ENCODE results near the gene ID4.

The ID4 gene

GRCh38 chr6:19802656-19803055, 34.5 kb upstream of the ID4 start:
- TF ChIP-seq, protein P1, sequence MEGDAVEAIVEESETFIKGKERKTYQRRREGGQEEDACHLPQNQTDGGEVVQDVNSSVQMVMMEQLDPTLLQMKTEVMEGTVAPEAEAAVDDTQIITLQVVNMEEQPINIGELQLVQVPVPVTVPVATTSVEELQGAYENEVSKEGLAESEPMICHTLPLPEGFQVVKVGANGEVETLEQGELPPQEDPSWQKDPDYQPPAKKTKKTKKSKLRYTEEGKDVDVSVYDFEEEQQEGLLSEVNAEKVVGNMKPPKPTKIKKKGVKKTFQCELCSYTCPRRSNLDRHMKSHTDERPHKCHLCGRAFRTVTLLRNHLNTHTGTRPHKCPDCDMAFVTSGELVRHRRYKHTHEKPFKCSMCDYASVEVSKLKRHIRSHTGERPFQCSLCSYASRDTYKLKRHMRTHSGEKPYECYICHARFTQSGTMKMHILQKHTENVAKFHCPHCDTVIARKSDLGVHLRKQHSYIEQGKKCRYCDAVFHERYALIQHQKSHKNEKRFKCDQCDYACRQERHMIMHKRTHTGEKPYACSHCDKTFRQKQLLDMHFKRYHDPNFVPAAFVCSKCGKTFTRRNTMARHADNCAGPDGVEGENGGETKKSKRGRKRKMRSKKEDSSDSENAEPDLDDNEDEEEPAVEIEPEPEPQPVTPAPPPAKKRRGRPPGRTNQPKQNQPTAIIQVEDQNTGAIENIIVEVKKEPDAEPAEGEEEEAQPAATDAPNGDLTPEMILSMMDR (IDR thresholded peaks at IDR 0.05; ENCODE audit: low read depth, low read length): no peak
- no peak overlapping the region for H3K4me3 ChIP-seq (ENCODE audit: low read depth, low read length)

DNA sequence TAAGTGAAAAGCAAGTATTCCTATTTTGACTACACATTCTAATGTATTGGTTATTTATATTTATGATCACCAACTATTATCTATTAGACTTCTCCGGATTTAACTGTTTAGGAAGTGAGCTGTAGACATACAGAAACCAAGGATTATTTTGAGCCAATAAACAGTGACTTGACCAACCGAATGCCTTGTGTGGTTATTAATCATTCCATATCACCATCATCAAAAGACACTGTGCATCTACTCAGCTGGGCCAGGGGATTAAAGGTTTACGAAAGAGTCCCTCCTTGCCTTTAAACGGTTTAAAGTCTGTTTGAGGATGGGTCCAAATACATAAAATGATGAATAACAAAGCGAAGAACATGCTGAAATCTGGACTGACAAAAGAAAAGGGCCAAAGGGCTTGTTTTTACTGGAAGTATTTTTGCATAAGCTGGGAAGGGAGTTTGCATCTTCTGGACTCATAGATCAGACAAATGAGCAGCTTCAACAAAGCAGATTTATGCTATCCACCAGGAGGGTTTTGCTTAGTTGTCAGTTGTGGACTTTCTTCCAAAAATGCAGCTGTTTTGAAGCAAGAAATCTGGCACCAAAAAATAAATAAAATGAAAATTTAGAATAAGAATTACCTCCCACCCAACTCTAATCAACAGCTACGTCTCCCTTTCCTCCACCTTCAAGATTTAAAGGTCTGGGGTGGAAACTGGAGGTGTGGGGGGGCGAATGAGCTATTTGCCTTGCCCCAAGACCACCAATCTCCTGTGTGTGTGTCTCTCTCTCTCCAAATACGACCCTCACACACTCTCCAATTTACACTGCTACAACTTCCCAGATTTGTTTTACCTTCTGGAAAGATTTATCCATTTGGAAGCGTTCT, 33.6 kb upstream of the ID4 start:
- TF ChIP-seq, protein P1 (IDR thresholded peaks at IDR 0.05; ENCODE audit: low read depth, low read length): no peak
- H3K4me3 ChIP-seq (ENCODE audit: low read depth, low read length): peak overlapping the region; percentile 69

GRCh38 chr6:19804205-19805128, 32.7 kb upstream of the ID4 start:
- TF ChIP-seq, protein P1 (IDR thresholded peaks at IDR 0.05; ENCODE audit: low read depth, low read length): no peak
- peak overlapping the region; percentile 69 for H3K4me3 ChIP-seq (ENCODE audit: low read depth, low read length)

DNA sequence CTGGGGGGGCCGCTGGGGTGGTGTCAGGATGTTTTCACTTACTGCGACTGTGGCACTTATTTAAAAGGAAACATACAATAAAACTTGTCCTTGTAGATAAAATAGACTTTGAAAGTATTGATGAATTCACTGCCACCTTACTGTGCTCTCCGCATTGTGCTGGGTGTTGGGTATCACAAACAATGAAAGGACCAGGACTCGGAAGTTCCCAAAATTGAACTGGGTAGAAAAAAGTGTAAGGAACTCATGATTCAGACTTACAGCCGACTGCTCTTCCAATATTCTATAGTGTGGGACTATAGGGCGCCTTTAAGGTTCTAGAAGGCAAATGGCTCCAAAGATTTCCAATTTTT, 32.1 kb upstream of the ID4 start:
- TF ChIP-seq, protein P1 (IDR thresholded peaks at IDR 0.05; ENCODE audit: low read depth, low read length): no peak
- peak overlapping the region; percentile 64 for H3K4me3 ChIP-seq (ENCODE audit: low read depth, low read length)

DNA sequence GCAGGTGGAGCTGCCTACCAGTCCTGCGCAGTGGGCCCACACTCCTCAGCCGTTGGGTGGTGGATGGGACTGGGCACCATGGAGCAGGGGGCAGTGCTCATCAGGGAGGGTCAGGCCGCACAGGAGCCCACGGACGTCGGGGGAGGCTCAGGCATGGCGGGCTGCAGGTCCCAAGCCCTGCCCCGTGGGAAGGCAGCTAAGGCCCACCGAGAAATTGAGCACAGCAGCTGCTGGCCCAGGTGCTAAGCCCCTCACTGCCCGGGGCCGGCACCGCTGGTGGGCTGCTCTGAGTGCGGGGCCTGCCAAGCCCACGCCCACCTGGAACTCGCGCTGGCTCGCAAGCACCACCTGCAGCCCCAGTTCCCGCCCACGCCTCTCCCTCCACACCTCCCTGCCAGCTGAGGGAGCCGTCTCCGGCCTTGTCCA, 30.2 kb upstream of the ID4 start:
- H3K4me3 ChIP-seq (ENCODE audit: low read depth, low read length): no peak overlapping the region
- TF ChIP-seq, protein P1 (IDR thresholded peaks at IDR 0.05; ENCODE audit: low read depth, low read length): no peak

DNA sequence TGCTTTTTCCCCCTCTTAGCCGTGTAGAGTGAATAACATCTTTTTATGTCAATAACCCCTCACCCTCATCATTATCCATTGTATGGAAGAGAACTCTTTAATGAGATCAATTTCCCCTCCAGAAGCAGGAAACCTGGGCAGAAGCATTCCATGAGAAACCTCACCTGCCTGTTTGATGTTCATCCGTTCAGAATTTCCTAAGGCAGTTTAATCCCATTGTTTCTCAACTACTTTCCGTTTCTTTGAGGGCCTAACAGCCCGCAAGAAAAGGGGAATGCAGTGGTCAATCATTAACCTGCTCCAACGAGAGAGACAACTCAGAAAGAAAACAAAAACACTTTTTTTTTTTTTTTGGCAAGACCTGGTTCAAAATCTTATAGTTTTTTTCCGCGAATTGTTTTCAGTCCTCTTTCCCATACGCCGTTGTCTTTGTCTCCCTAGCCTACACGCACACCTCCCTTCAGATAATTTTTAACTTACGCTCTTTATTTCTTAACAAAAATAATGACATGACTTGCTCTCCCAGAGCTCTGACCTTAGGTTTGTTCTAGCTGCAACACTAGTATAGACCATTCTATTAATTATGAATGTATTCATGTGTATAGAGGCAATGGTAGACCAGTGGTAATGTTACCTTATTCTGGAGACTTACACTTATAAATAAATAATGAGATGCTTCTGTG, 25.6 kb upstream of the ID4 start:
- TF ChIP-seq, protein P1 (IDR thresholded peaks at IDR 0.05; ENCODE audit: low read depth, low read length): no peak
- H3K4me3 ChIP-seq (ENCODE audit: low read depth, low read length): no peak overlapping the region
